ENCODE results near the gene SLC27A5.

The SLC27A5 gene

GRCh38 chr19:58553799-58554493 is 42.2 kb upstream of the SLC27A5 start:
- H3K4me1 ChIP-seq (ENCODE audit: control insufficient read depth, insufficient read depth, low read length), result peaks cover 11% of the 10 kb centered on the region
- peak overlapping the region; percentile 64 for H3K4me3 ChIP-seq (ENCODE audit: low read depth, low read length)
- H3K9me3 ChIP-seq (ENCODE audit: control insufficient read depth, insufficient read depth, low read depth, low read length), result no peaks in the 10 kb centered on the region
- POLR2A ChIA-PET, result interaction anchor here (0.7 to 4.6 kb wide), 13 partner anchors 8 to 292 kb away, joined by 3 to 128 read pairs (median 7); partner anchors contain the start of genes TRIM28, ZBTB45, ZNF446 and ZNF497
- peak overlapping the region; percentile 99 for H3K27ac ChIP-seq (ENCODE audit: extremely low read depth, low read depth, low read length)
- TF ChIP-seq ZNF701 (tag by site-specific recombination; IDR thresholded peaks at IDR 0.05), result no peak
- TF ChIP-seq PRDM10 (tag by site-specific recombination; IDR thresholded peaks at IDR 0.05), result peak; percentile 95
- peak; percentile 23 for TF ChIP-seq ZNF335 (tag by site-specific recombination; conservative IDR thresholded peaks at IDR 0.05)
- peaks cover 33 to 70% of the 10 kb centered on the region in 2 experiments for H3K36me3 ChIP-seq (ENCODE audit: control insufficient read depth in 2 of 2, insufficient read depth in 1 of 2, low read length in 2 of 2)
- CTCF ChIA-PET, result interaction anchor here (1.7 to 2.7 kb wide), 3 partner anchors 10 to 34 kb away, joined by 6 to 20 read pairs (median 10); partner anchors contain the start of genes TRIM28 and ZBTB45

- Histone ChIP-seq H3K27ac (ENCODE audit: extremely low read depth, low read depth, low read length) (no peak overlapping the region), H3K9me3 (ENCODE audit: control insufficient read depth, insufficient read depth, low read depth, low read length) (no peaks in the 10 kb centered on the region), H3K4me1 (ENCODE audit: control insufficient read depth, insufficient read depth, low read length) (peaks cover 11% of the 10 kb centered on the region), H3K36me3 (ENCODE audit: control insufficient read depth in 2 of 2, insufficient read depth in 1 of 2, low read length in 2 of 2) (peaks cover 33 to 83% of the 10 kb centered on the region in 2 experiments), H3K4me3 (ENCODE audit: low read depth, low read length) (no peak overlapping the region)
- no peak for TF ChIP-seq ZNF48 (tag by site-specific recombination; IDR thresholded peaks at IDR 0.05)
- TF ChIP-seq ZNF366 (tag by site-specific recombination; conservative IDR thresholded peaks at IDR 0.05), result 0 out of 2 replicates have a peak, but pooled peaks have one; percentile 26
- peak; percentile 93 for TF ChIP-seq ZNF10 (tag by site-specific recombination; IDR thresholded peaks at IDR 0.05)
- TF ChIP-seq ZNF426 (tag by site-specific recombination; IDR thresholded peaks at IDR 0.05), result no peak
- TF ChIP-seq ZNF211 (tag by site-specific recombination; IDR thresholded peaks at IDR 0.05; ENCODE audit: low read depth), result no peak
- ChIA-PET CTCF (interaction anchor here (1.0 to 2.7 kb wide), 2 partner anchors 32 kb away, joined by 3 to 20 read pairs; partner anchors contain the start of gene ZBTB45), POLR2A (interaction anchor here (3.1 to 4.6 kb wide), 4 partner anchors 8 to 189 kb away, joined by 16 to 128 read pairs (median 51); partner anchors contain the start of genes TRIM28, ZBTB45 and ZNF497)
These were observed 40.9 kb upstream of the SLC27A5 start for GRCh38 chr19:58552655-58553054.

- CTCF ChIA-PET, result interaction anchor here (1.0 kb wide), 1 partner anchor 32 kb away, joined by 3 read pairs; no protein-coding TSS in a partner anchor
- no peak overlapping the region for H3K27ac ChIP-seq (ENCODE audit: extremely low read depth, low read depth, low read length)
- POLR2A ChIA-PET, result interaction anchor here (0.6 to 4.6 kb wide), 5 partner anchors 7 to 143 kb away, joined by 3 to 128 read pairs (median 7); partner anchors contain the start of genes TRIM28, ZBTB45 and ZNF584
- no peak for TF ChIP-seq ZNF449 (tag by site-specific recombination; IDR thresholded peaks at IDR 0.05)
- TF ChIP-seq ZNF558 (tag by site-specific recombination; IDR thresholded peaks at IDR 0.05), result no peak
- no peak for TF ChIP-seq PRDM10 (tag by site-specific recombination; IDR thresholded peaks at IDR 0.05)
- TF ChIP-seq ZNF777 (tag by site-specific recombination; IDR thresholded peaks at IDR 0.05; ENCODE audit: borderline replicate concordance), result no peak
- no peak for TF ChIP-seq ZNF544 (tag by site-specific recombination; IDR thresholded peaks at IDR 0.05)
- TF ChIP-seq ZNF513 (tag by site-specific recombination; IDR thresholded peaks at IDR 0.05), result peak; percentile 88
- no peak for TF ChIP-seq ZNF394 (tag by site-specific recombination; IDR thresholded peaks at IDR 0.05; ENCODE audit: borderline replicate concordance)
These were observed 40.0 kb upstream of the SLC27A5 start for GRCh38 chr19:58551577-58552471.

More at GRCh38 chr19:58551577-58552471, 40.0 kb upstream of the SLC27A5 start:
- Histone ChIP-seq H3K36me3 (ENCODE audit: control insufficient read depth in 2 of 2, insufficient read depth in 1 of 2, low read length in 2 of 2) (peaks cover 37 to 86% of the 10 kb centered on the region in 2 experiments), H3K4me1 (ENCODE audit: control insufficient read depth, insufficient read depth, low read length) (peaks cover 10% of the 10 kb centered on the region), H3K9me3 (ENCODE audit: control insufficient read depth, insufficient read depth, low read depth, low read length) (no peaks in the 10 kb centered on the region), H3K4me3 (ENCODE audit: low read depth, low read length) (no peak overlapping the region)
